ENCODE results near the gene CYP3A7.

- TF ChIP-seq POLR2AphosphoS5 (IDR thresholded peaks at IDR 0.05; ENCODE audit: borderline replicate concordance, low read depth, low read length) = no peak
- TF ChIP-seq EZH2 (IDR thresholded peaks at IDR 0.05) = no peak
- no peak for TF ChIP-seq FOXP2 (optimal IDR thresholded peaks at IDR 0.05; ENCODE audit: control extremely low read depth, extremely low read length, insufficient read depth)
These were observed 33.5 kb upstream of the CYP3A7 start for GRCh38 chr7:99768471-99768870.
